ENCODE measurements around the gene C10orf90.

C10orf90 gene

DNA sequence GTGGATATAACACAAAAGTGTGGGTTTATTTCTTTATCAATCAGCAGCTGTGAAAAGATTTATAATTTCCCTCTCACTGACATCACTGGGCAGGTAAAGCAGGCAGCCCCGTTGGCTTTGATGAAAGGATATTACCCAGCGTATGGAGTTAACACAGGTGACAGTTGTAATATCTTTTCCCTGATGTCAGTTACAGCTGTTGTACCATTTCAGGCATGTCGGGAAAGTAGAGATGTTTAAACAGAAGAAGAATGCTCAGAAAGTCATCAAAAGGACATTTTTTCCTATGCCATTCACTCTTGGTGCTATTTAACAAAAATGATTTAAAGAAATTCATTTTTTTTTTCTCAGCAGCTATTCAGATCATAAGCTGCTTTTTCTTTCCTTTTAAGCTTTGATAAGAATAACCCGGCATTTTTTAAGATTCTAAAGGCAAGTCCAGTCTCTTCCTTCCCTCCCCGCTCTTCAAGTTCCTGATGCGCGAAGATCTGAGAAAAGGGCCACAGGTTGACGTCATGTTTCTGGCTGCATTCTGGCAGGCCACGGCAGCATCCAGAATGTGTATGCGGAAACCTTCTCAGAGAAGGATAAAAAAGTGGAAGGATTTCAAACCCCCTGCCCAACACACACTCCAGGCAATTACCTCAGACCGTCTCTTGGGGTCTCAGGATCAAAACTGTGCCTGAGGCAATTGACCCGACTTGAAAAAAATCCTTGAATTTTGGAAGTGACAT is 249.8 kb downstream of the C10orf90 start:
- no peak for TF ChIP-seq YY1 (IDR thresholded peaks at IDR 0.05; ENCODE audit: low read depth)
- TF ChIP-seq TEAD4 (IDR thresholded peaks at IDR 0.05): no peak
- TF ChIP-seq CREB1 (IDR thresholded peaks at IDR 0.05; ENCODE audit: low read depth): no peak
- TF ChIP-seq ZBTB7A (IDR thresholded peaks at IDR 0.05; ENCODE audit: low read depth): no peak

DNA sequence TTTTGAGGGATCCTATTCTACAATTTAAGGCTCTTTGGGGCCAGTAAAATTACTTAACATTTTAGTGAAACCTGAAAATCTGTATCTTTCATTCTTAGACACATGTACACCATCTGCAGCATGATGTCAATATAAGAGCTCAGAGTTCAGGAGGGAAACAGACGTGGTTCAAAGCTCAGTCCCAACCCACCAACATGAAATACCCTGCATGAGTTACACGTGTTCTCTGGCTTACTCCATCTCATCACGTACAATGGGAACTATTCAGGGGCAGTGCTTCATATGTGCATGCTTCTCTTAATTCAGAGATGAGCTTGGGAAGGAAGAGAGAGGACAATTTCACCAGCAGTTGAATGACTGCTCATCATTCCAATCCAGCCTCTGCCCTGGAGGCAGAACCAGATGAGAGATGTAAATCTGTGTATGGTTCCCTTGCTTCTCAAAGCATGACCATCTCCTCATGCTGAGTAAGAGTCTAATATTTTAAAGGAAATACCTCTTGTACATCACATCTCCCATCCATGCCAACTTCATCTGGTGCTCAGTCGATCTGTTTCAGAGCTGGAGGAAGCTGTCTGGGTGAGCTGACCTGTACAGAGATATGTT is 253.2 kb downstream of the C10orf90 start:
- TF ChIP-seq FOXM1 (IDR thresholded peaks at IDR 0.05; ENCODE audit: borderline replicate concordance, low read depth): no peak
- TF ChIP-seq YY1 (IDR thresholded peaks at IDR 0.05; ENCODE audit: low read depth): no peak
- TF ChIP-seq TAF1 (IDR thresholded peaks at IDR 0.05; ENCODE audit: low read depth): no peak
- no peak for TF ChIP-seq RAD21 (IDR thresholded peaks at IDR 0.05; ENCODE audit: low read depth)
- TF ChIP-seq TCF12 (IDR thresholded peaks at IDR 0.05; ENCODE audit: low read depth): no peak
- TF ChIP-seq, protein P1, sequence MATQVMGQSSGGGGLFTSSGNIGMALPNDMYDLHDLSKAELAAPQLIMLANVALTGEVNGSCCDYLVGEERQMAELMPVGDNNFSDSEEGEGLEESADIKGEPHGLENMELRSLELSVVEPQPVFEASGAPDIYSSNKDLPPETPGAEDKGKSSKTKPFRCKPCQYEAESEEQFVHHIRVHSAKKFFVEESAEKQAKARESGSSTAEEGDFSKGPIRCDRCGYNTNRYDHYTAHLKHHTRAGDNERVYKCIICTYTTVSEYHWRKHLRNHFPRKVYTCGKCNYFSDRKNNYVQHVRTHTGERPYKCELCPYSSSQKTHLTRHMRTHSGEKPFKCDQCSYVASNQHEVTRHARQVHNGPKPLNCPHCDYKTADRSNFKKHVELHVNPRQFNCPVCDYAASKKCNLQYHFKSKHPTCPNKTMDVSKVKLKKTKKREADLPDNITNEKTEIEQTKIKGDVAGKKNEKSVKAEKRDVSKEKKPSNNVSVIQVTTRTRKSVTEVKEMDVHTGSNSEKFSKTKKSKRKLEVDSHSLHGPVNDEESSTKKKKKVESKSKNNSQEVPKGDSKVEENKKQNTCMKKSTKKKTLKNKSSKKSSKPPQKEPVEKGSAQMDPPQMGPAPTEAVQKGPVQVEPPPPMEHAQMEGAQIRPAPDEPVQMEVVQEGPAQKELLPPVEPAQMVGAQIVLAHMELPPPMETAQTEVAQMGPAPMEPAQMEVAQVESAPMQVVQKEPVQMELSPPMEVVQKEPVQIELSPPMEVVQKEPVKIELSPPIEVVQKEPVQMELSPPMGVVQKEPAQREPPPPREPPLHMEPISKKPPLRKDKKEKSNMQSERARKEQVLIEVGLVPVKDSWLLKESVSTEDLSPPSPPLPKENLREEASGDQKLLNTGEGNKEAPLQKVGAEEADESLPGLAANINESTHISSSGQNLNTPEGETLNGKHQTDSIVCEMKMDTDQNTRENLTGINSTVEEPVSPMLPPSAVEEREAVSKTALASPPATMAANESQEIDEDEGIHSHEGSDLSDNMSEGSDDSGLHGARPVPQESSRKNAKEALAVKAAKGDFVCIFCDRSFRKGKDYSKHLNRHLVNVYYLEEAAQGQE (IDR thresholded peaks at IDR 0.05; ENCODE audit: low read depth): no peak
- TF ChIP-seq, protein P2, sequence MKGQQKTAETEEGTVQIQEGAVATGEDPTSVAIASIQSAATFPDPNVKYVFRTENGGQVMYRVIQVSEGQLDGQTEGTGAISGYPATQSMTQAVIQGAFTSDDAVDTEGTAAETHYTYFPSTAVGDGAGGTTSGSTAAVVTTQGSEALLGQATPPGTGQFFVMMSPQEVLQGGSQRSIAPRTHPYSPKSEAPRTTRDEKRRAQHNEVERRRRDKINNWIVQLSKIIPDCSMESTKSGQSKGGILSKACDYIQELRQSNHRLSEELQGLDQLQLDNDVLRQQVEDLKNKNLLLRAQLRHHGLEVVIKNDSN (IDR thresholded peaks at IDR 0.05): no peak
- TF ChIP-seq TEAD4 (IDR thresholded peaks at IDR 0.05): no peak
- no peak for TF ChIP-seq EGR1 (IDR thresholded peaks at IDR 0.05)
- TF ChIP-seq CREB1 (IDR thresholded peaks at IDR 0.05; ENCODE audit: low read depth): no peak
- TF ChIP-seq, protein P3, sequence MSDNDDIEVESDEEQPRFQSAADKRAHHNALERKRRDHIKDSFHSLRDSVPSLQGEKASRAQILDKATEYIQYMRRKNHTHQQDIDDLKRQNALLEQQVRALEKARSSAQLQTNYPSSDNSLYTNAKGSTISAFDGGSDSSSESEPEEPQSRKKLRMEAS (IDR thresholded peaks at IDR 0.05): no peak
- no peak for TF ChIP-seq CEBPB (IDR thresholded peaks at IDR 0.05)
- TF ChIP-seq EP300 (IDR thresholded peaks at IDR 0.05; ENCODE audit: borderline replicate concordance): no peak
- no peak for TF ChIP-seq NFIC (IDR thresholded peaks at IDR 0.05)

DNA sequence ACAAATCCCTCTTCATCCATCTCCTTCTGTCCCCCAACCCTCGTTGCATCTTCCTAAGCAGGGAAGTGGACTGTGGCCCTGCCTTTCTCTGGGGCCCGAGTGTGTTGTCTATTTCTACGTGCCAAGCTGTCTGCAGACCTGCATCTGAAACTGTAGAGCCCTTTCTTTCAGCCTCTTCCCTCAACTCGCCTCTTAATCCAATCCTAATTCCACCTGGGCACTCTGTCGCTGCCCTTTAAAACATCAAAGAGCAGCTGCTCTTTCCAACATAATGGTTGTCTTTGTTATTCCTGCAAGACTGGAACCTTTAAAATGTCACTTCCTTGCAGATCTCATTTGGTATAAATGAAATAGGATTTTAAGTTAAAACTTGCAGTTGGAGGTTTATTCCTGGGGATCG is 260.7 kb downstream of the C10orf90 start:
- TF ChIP-seq TCF12 (IDR thresholded peaks at IDR 0.05; ENCODE audit: low read depth): no peak
- TF ChIP-seq NFIC (IDR thresholded peaks at IDR 0.05): no peak
- TF ChIP-seq, protein P1 (IDR thresholded peaks at IDR 0.05; ENCODE audit: low read depth): no peak
- TF ChIP-seq YY1 (IDR thresholded peaks at IDR 0.05; ENCODE audit: low read depth): no peak
- TF ChIP-seq RAD21 (IDR thresholded peaks at IDR 0.05; ENCODE audit: low read depth): no peak
- no peak for TF ChIP-seq TAF1 (IDR thresholded peaks at IDR 0.05; ENCODE audit: low read depth)
- TF ChIP-seq, protein P2 (IDR thresholded peaks at IDR 0.05): no peak
- no peak for TF ChIP-seq CEBPB (IDR thresholded peaks at IDR 0.05)
- no peak for TF ChIP-seq CREB1 (IDR thresholded peaks at IDR 0.05; ENCODE audit: low read depth)
- TF ChIP-seq FOXM1 (IDR thresholded peaks at IDR 0.05; ENCODE audit: borderline replicate concordance, low read depth): no peak
- TF ChIP-seq EGR1 (IDR thresholded peaks at IDR 0.05): no peak
- TF ChIP-seq ZBTB7A (IDR thresholded peaks at IDR 0.05; ENCODE audit: low read depth): no peak
- TF ChIP-seq TEAD4 (IDR thresholded peaks at IDR 0.05): no peak
- no peak for TF ChIP-seq EP300 (IDR thresholded peaks at IDR 0.05; ENCODE audit: borderline replicate concordance)
- TF ChIP-seq, protein P3 (IDR thresholded peaks at IDR 0.05): no peak

DNA sequence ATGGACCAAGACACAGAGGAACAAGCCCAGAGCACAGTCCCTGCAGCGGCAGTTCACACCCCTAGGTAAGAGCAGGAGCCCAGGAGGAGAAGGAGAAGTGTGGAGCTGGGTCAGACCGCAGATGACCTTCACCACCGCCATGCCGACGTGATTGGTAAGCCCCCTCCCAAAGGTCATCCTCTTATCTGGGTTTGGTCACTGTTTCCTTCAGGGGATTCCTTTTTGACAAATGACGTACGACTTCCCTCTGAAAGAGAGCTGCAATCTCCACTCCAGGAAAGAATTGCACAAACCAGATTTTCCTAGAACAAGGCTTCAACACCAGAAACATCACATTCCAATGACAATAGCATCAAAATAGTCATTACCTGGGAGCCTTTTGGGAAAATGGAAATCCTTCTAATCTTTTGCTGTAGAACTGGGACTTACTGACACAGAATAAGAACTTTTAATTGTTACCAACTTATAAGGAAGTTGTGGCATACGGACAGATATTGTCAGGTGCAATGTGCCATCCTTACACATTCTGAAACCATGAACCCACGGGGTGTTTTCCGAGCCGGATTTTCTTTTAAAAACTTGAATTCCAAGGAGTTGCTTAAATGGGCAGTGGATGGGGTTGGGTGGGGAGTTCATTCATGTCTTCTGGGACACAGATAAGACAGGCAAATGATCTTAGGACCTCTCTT is 261.4 kb downstream of the C10orf90 start:
- no peak for TF ChIP-seq NFIC (IDR thresholded peaks at IDR 0.05)
- TF ChIP-seq YY1 (IDR thresholded peaks at IDR 0.05; ENCODE audit: low read depth): no peak
- TF ChIP-seq TEAD4 (IDR thresholded peaks at IDR 0.05): no peak
- TF ChIP-seq, protein P3 (IDR thresholded peaks at IDR 0.05): no peak
- TF ChIP-seq, protein P1 (IDR thresholded peaks at IDR 0.05; ENCODE audit: low read depth): no peak
- TF ChIP-seq, protein P2 (IDR thresholded peaks at IDR 0.05): no peak
- no peak for TF ChIP-seq TCF12 (IDR thresholded peaks at IDR 0.05; ENCODE audit: low read depth)
- no peak for TF ChIP-seq RAD21 (IDR thresholded peaks at IDR 0.05; ENCODE audit: low read depth)
- TF ChIP-seq ZBTB7A (IDR thresholded peaks at IDR 0.05; ENCODE audit: low read depth): no peak
- TF ChIP-seq EGR1 (IDR thresholded peaks at IDR 0.05): no peak
- TF ChIP-seq CREB1 (IDR thresholded peaks at IDR 0.05; ENCODE audit: low read depth): no peak
- TF ChIP-seq TAF1 (IDR thresholded peaks at IDR 0.05; ENCODE audit: low read depth): no peak
- no peak for TF ChIP-seq EP300 (IDR thresholded peaks at IDR 0.05; ENCODE audit: borderline replicate concordance)
- TF ChIP-seq FOXM1 (IDR thresholded peaks at IDR 0.05; ENCODE audit: borderline replicate concordance, low read depth): no peak
- TF ChIP-seq CEBPB (IDR thresholded peaks at IDR 0.05): no peak

All from Ishikawa (cell line).